ENCODE measurements around the gene EEA1. TPM values are rescaled to one million over a fixed set of nuclear protein-coding genes. Genes with fewer than 3 reads are reported as not detected.

The EEA1 gene
- polyA plus RNA-seq, 1 donor from 2014 or later, result 5.6 TPM

GRCh38 chr12:92951006-92951405 lies 21.9 kb upstream of the EEA1 start:
- Histone ChIP-seq H3K9me3 (ENCODE audit: low read length) (no peaks in the 10 kb centered on the region), H4K20me1 (ENCODE audit: insufficient read depth) (no peaks in the 10 kb centered on the region), H3K27me3 (ENCODE audit: insufficient read depth, low read depth, low read length) (no peaks in the 10 kb centered on the region), H3K27ac (ENCODE audit: low read length) (no peak overlapping the region), H3K36me3 (ENCODE audit: insufficient read depth, low read length) (no peaks in the 10 kb centered on the region), H3K9me2 (ENCODE audit: insufficient read depth, low read length) (no peaks in the 10 kb centered on the region), H3K4me2 (ENCODE audit: low read length) (no peak overlapping the region), H3K9ac (ENCODE audit: low read length) (no peak overlapping the region), H2AFZ (ENCODE audit: low read depth, low read length) (no peak overlapping the region), H3F3A (ENCODE audit: insufficient read depth, low read length, poor library complexity, severe bottlenecking) (no peaks in the 10 kb centered on the region), H3K4me3 (ENCODE audit: low read length) (no peak overlapping the region), H3K79me2 (replicated peaks; ENCODE audit: insufficient read depth, low read length) (no peaks in the 10 kb centered on the region)
- TF ChIP-seq EZH2 (IDR thresholded peaks at IDR 0.05; ENCODE audit: borderline replicate concordance, insufficient read depth, low read length, poor library complexity, severe bottlenecking) (no peak), POLR2AphosphoS5 (IDR thresholded peaks at IDR 0.05) (no peak), MXI1 (conservative IDR thresholded peaks at IDR 0.05; ENCODE audit: poor library complexity, severe bottlenecking) (no peak), RAD21 (conservative IDR thresholded peaks at IDR 0.05) (no peak)

GRCh38 chr12:92950011-92950410 lies 20.9 kb upstream of the EEA1 start:
- no peak overlapping the region for H2AFZ ChIP-seq (ENCODE audit: low read depth, low read length)
- H3K27me3 ChIP-seq (ENCODE audit: insufficient read depth, low read depth, low read length), result no peaks in the 10 kb centered on the region

More at GRCh38 chr12:92950011-92950410, 20.9 kb upstream of the EEA1 start:
- Histone ChIP-seq H3K9me3 (ENCODE audit: low read length) (no peaks in the 10 kb centered on the region), H3K4me2 (ENCODE audit: low read length) (no peak overlapping the region), H3K4me3 (ENCODE audit: low read length) (no peak overlapping the region), H3K9ac (ENCODE audit: low read length) (no peak overlapping the region), H3K27ac (ENCODE audit: low read length) (no peak overlapping the region), H3K36me3 (ENCODE audit: insufficient read depth, low read length) (no peaks in the 10 kb centered on the region), H3F3A (ENCODE audit: insufficient read depth, low read length, poor library complexity, severe bottlenecking) (no peaks in the 10 kb centered on the region), H3K79me2 (replicated peaks; ENCODE audit: insufficient read depth, low read length) (no peaks in the 10 kb centered on the region), H4K20me1 (ENCODE audit: insufficient read depth) (no peaks in the 10 kb centered on the region), H3K9me2 (ENCODE audit: insufficient read depth, low read length) (no peaks in the 10 kb centered on the region)
- no peak for TF ChIP-seq EP300 (conservative IDR thresholded peaks at IDR 0.05; ENCODE audit: poor library complexity, severe bottlenecking)
- no peak for TF ChIP-seq CTCF (IDR thresholded peaks at IDR 0.05; ENCODE audit: poor library complexity, severe bottlenecking)
- TF ChIP-seq TAF1 (IDR thresholded peaks at IDR 0.05; ENCODE audit: low read depth), result no peak
- TF ChIP-seq EZH2 (IDR thresholded peaks at IDR 0.05; ENCODE audit: borderline replicate concordance, insufficient read depth, low read length, poor library complexity, severe bottlenecking), result no peak
- TF ChIP-seq MXI1 (conservative IDR thresholded peaks at IDR 0.05; ENCODE audit: poor library complexity, severe bottlenecking), result no peak
- no peak for TF ChIP-seq RAD21 (conservative IDR thresholded peaks at IDR 0.05)
- TF ChIP-seq SMC3 (conservative IDR thresholded peaks at IDR 0.05; ENCODE audit: poor library complexity), result no peak
- TF ChIP-seq REST (IDR thresholded peaks at IDR 0.05; ENCODE audit: borderline replicate concordance), result no peak
- TF ChIP-seq POLR2AphosphoS5 (IDR thresholded peaks at IDR 0.05), result no peak

Measured in neural cell (in vitro differentiated cells).